KG1 (cell line): ENCODE data around the gene PGA4.

Source experiments
- DNase-seq: peaks from one replicate; lab custom pipeline; 2025; lab: John Stamatoyannopoulos, UW

Gene PGA4

GRCh38 chr11:61279934-61280659, 58.0 kb downstream of the PGA4 start:
- DNase-seq = no peak

- no peak for DNase-seq
Observed at GRCh38 chr11:61280883-61281580, 58.9 kb downstream of the PGA4 start.
